Measurements from ENCODE around the gene RSRC1. TPM values are rescaled to one million over a fixed set of nuclear protein-coding genes. Genes with fewer than 3 reads are reported as not detected.

The RSRC1 gene
- total and polyA plus RNA-seq, 2 of the 8 experiments (the other 6 are each of a cell fraction or from before 2014, with no cell fraction given): 2.0 to 27.9 TPM

DNA sequence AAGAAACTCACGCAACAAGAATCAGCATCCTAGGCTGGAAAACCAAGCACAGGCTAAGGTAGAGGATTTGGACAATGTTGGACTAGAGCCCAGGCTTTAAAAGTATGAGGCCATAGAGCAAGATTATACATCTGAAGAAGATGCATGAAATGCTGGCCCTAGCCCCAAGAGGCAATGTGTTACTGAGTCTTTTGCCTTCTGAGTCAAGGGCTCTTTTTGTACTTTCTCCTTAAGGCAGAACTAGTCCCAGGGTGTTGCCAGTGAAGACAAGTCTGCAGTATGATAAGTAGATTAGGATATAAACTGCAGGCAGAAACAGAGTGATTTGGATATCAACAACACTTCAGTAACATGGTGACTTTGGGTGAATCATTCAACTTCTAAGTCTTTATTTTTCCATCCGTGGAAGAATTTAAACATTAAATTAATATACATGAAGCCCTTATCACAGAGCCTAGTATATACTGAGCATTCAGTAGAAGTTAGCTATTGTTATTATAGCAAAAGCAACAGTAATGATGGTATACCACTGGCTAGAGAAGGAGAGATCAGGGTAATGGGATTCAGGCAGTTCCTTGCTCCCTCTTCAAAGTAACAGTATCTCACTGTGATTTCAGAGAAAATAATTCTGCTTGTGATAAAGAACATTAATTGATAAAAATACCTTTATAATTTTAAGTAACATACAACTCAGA, 361.2 kb downstream of the RSRC1 start:
- CTCF ChIA-PET (ENCODE audit: partially characterized antibody): no interaction called here
- 90% methylated on average over 2 of the region's 2 CpGs; no CpG with 5 or more reads in 1 of the 2 experiments for WGBS, 2 experiments (ENCODE audit: extremely low coverage in 1 of 2, insufficient coverage in 1 of 2, insufficient read length in 1 of 2, insufficient replicate concordance in 2 of 2, low coverage in 1 of 2, low lambda C conversion rate in 2 of 2, missing lambda C conversion rate in 1 of 2)

More for the DNA sequence above, 361.2 kb downstream of the RSRC1 start:
- no peak overlapping the region for H2AK5ac ChIP-seq (ENCODE audit: low read depth, low read length)
- POLR2A ChIA-PET (ENCODE audit: partially characterized antibody): no interaction called here
- DNase-seq (ENCODE audit: low read depth in 1 of 2, low spot score in 2 of 2): no peak
- no peak overlapping the region for H3K27ac ChIP-seq (ENCODE audit: low read depth, low read length)
- H3K23me2 ChIP-seq (ENCODE audit: low read depth, low read length): no peaks in the 10 kb centered on the region
- no peak overlapping the region for H4K8ac ChIP-seq (ENCODE audit: extremely low read depth, insufficient read depth, low read length)
- H2BK15ac ChIP-seq (ENCODE audit: low read length): no peak overlapping the region
- no peak overlapping the region for H3K9ac ChIP-seq (replicated peaks in 1 of 4; ENCODE audit: extremely low read depth in 1 of 4, low read depth in 3 of 4, low read length in 3 of 4)
- no peak overlapping the region for H2BK5ac ChIP-seq (ENCODE audit: low read depth, low read length)
- H2BK20ac ChIP-seq (ENCODE audit: low read length): no peak overlapping the region
- H3K4ac ChIP-seq (replicated peaks; ENCODE audit: insufficient read length, low read depth, low read length): no peak overlapping the region
- no peak overlapping the region for H3K18ac ChIP-seq (ENCODE audit: extremely low read depth, low read length)
- H2BK120ac ChIP-seq (replicated peaks; ENCODE audit: low read depth, low read length): no peak overlapping the region
- H3K4me3 ChIP-seq (ENCODE audit: extremely low read depth in 1 of 4, insufficient read depth in 2 of 4, low read depth in 3 of 4, low read length in 4 of 4): no peak overlapping the region
- TF ChIP-seq, protein P1, sequence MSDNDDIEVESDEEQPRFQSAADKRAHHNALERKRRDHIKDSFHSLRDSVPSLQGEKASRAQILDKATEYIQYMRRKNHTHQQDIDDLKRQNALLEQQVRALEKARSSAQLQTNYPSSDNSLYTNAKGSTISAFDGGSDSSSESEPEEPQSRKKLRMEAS (IDR thresholded peaks at IDR 0.05): no peak
- TF ChIP-seq PHF8 (conservative IDR thresholded peaks at IDR 0.05; ENCODE audit: low read depth, low read length) (no peak), HDAC2 (IDR thresholded peaks at IDR 0.05; ENCODE audit: borderline replicate concordance in 1 of 2, low read depth in 2 of 2, low read length in 2 of 2) (no peak), CBX8 (IDR thresholded peaks at IDR 0.05; ENCODE audit: borderline replicate concordance, low read depth, low read length) (no peak), CHD2 (IDR thresholded peaks at IDR 0.05; ENCODE audit: low read length) (no peak), KDM1A (IDR thresholded peaks at IDR 0.05; ENCODE audit: borderline replicate concordance, low read length) (no peak), MAFK (IDR thresholded peaks at IDR 0.05; ENCODE audit: low read depth, low read length) (no peak), SP4 (IDR thresholded peaks at IDR 0.05; ENCODE audit: low read length) (no peak), SIX5 (IDR thresholded peaks at IDR 0.05; ENCODE audit: low read depth, low read length) (no peak)
- H3K14ac ChIP-seq (ENCODE audit: insufficient read length): no peak overlapping the region
- H4K91ac ChIP-seq (replicated peaks; ENCODE audit: insufficient read length, low read length): no peak overlapping the region
- H3K23ac ChIP-seq (ENCODE audit: insufficient read length): no peak overlapping the region
- H3K9me3 ChIP-seq (ENCODE audit: insufficient read depth in 2 of 2, low read depth in 1 of 2, low read length in 1 of 2): no peaks in the 10 kb centered on the region
- no peaks in the 10 kb centered on the region for H3K27me3 ChIP-seq (replicated peaks in 1 of 4; ENCODE audit: control insufficient read depth in 3 of 4, extremely low read depth in 1 of 4, insufficient read depth in 3 of 4, low read length in 3 of 4)
- H4K5ac ChIP-seq (ENCODE audit: insufficient read length, low read depth, low read length): no peak overlapping the region
- no peaks in the 10 kb centered on the region for H3K79me1 ChIP-seq (ENCODE audit: low read depth, low read length)
- H3K4me1 ChIP-seq (replicated peaks in 1 of 4; ENCODE audit: control insufficient read depth in 3 of 4, insufficient read depth in 4 of 4, low read length in 3 of 4): no peaks in the 10 kb centered on the region
- H2AFZ ChIP-seq (ENCODE audit: low read length): no peak overlapping the region
- H3K4me2 ChIP-seq (ENCODE audit: insufficient read depth in 1 of 2, low read depth in 2 of 2, low read length in 2 of 2): no peak overlapping the region
- no peaks in the 10 kb centered on the region for H3K36me3 ChIP-seq (ENCODE audit: control insufficient read depth in 2 of 4, insufficient read depth in 4 of 4, low read length in 3 of 4)
- H3K56ac ChIP-seq (replicated peaks; ENCODE audit: insufficient read length, low read depth, low read length): no peak overlapping the region
- H2BK12ac ChIP-seq (ENCODE audit: low read depth, low read length): no peak overlapping the region
- no peaks in the 10 kb centered on the region for H3K79me2 ChIP-seq (ENCODE audit: control insufficient read depth in 1 of 2, insufficient read depth in 2 of 2, low read length in 2 of 2)
- no peak for FAIRE-seq
- no peaks in the 10 kb centered on the region for H4K20me1 ChIP-seq (replicated peaks in 1 of 2; ENCODE audit: control insufficient read depth in 1 of 2, insufficient read depth in 2 of 2, low read length in 2 of 2)

All from H1 (cell line).